HCT116 (cell line): ENCODE data around the gene SHISA8. TPM values are rescaled to one million over a fixed set of nuclear protein-coding genes. Genes with fewer than 3 reads are reported as not detected.

ENCODE experiments used
- ATAC-seq: fragments of 200-7000 bp; cut with Tn5 transposase; 2 replicates; pipeline ENCODE4 v1.9.1; 2020; ENCODE audit warnings: mild to moderate bottlenecking, moderate library complexity
- BruUV-seq: library from RNA; stranded (reverse); fragments of 400-500 nt; replicated peaks from 2 replicates; lab custom pipeline; 2021; lab: Mats Ljungman, UMichigan
- CTCF ChIA-PET: fragments of 300-600 bp; sonication (Branson Sonifier 250); formaldehyde crosslinking; loops from one replicate; lab custom pipeline; 2021; ENCODE audit warnings: antibody characterized with exemption; lab: Charles Lee
- POLR2A ChIA-PET: fragments of 300-600, 350-600 bp; sonication (Branson Sonifier 250); formaldehyde crosslinking; loops from one replicate; lab custom pipeline; 2021; ENCODE audit warnings: antibody characterized with exemption; lab: Charles Lee
- RAD21 ChIA-PET, 2 experiments: fragments of 300-600 bp; sonication (Branson Sonifier 250); formaldehyde crosslinking; loops; one replicate each; lab custom pipeline; 2023; ENCODE audit warnings: low total read pairs in 2 of 2; ENCODE audit not compliant: uncharacterized antibody in 2 of 2, unreplicated experiment in 2 of 2, low non-redundant PET in 1 of 2; lab: Charles Lee
- DNase-seq: peaks from one replicate; pipeline ENCODE4 v3.0.0-alpha.2; 2010; ENCODE audit warnings: low read depth, low spot score
- H2AFZ ChIP-seq: fragments of 200-600 bp; shearing (Covaris generic), sonication (generic); 2 replicates; pipeline ENCODE4 v1.6.1; 2017; ENCODE audit warnings: low read depth, mixed run types, mixed read lengths, antibody characterized with exemption, low read length; ENCODE audit not compliant: poor library complexity, severe bottlenecking
- H3K27ac ChIP-seq: 2 replicates; pipeline ENCODE4 v1.5.1; 2012; ENCODE audit warnings: low read depth, low read length
- H3K27me3 ChIP-seq: fragments of 200-600 bp; sonication (generic); 2 replicates; pipeline ENCODE4 v1.6.1; 2016; ENCODE audit warnings: mixed run types, low read length, mixed read lengths; ENCODE audit not compliant: insufficient read depth
- H3K36me3 ChIP-seq, 2 experiments: fragments of 200-500 bp in 1 of 2; fragments of 200-600 bp in 1 of 2; sonication (Bioruptor generic) in 1 of 2; sonication (generic) in 1 of 2; 2 replicates each; pipeline versions ENCODE4 v1.5.1 to v1.6.1; 2014 to 2016; ENCODE audit warnings: low read length in 2 of 2, inconsistent platforms in 1 of 2, mixed read lengths in 1 of 2, mixed run types in 1 of 2; ENCODE audit not compliant: insufficient read depth in 2 of 2, control insufficient read depth in 1 of 2
- H3K4me1 ChIP-seq, 2 experiments: fragments of 200-600 bp in 1 of 2; sonication (generic) in 1 of 2; 2 replicates each; pipeline versions ENCODE4 v1.5.1 to v1.6.1; 2012 to 2017; ENCODE audit warnings: low read length in 2 of 2, inconsistent platforms in 1 of 2, mild to moderate bottlenecking in 1 of 2, mixed read lengths in 1 of 2, mixed run types in 1 of 2, moderate library complexity in 1 of 2; ENCODE audit not compliant: insufficient read depth in 2 of 2, control insufficient read depth in 1 of 2
- H3K4me2 ChIP-seq: fragments of 200-600 bp; sonication (generic); 2 replicates; pipeline ENCODE4 v1.6.1; 2017; ENCODE audit warnings: mixed run types, low read length, mixed read lengths
- H3K4me3 ChIP-seq, 2 experiments: fragments of 200-600 bp in 1 of 2; sonication (generic) in 1 of 2; replicated peaks in 1 of 2; 2 replicates each; pipeline ENCODE4 v1.5.1; 2011 to 2016; ENCODE audit warnings: low read length in 2 of 2, control low read depth in 1 of 2, low read depth in 1 of 2, mild to moderate bottlenecking in 1 of 2, mixed read lengths in 1 of 2, mixed run types in 1 of 2
- H3K79me2 ChIP-seq: fragments of 200-600 bp; sonication (generic); 2 replicates; pipeline ENCODE4 v1.6.1; 2017; ENCODE audit warnings: mild to moderate bottlenecking, mixed run types, low read length, moderate library complexity, mixed read lengths; ENCODE audit not compliant: insufficient read depth
- H3K9ac ChIP-seq: fragments of 200-600 bp; sonication (generic); 2 replicates; pipeline ENCODE4 v1.6.1; 2016; ENCODE audit warnings: low read length, mixed read lengths
- H3K9me2 ChIP-seq: fragments of 200-600 bp; sonication (generic), shearing (Covaris generic); 2 replicates; pipeline ENCODE4 v1.6.1; 2017; ENCODE audit warnings: mixed run types, mild to moderate bottlenecking, moderate library complexity; ENCODE audit not compliant: insufficient read depth
- H3K9me3 ChIP-seq, 2 experiments: fragments of 200-500 bp in 1 of 2; fragments of 200-600 bp in 1 of 2; sonication (Bioruptor generic) in 1 of 2; sonication (generic) in 1 of 2; 2 replicates each; pipeline ENCODE4 v1.6.1; 2014 to 2017; ENCODE audit warnings: low read length in 2 of 2, mixed read lengths in 2 of 2, inconsistent platforms in 1 of 2, low read depth in 1 of 2, mild to moderate bottlenecking in 1 of 2, mixed run types in 1 of 2, moderate library complexity in 1 of 2; ENCODE audit not compliant: control insufficient read depth in 1 of 2, insufficient read depth in 1 of 2
- H4K20me1 ChIP-seq: fragments of 200-600 bp; sonication (generic), shearing (Covaris generic); 2 replicates; pipeline ENCODE4 v1.6.1; 2017; ENCODE audit warnings: mixed run types, mild to moderate bottlenecking, moderate library complexity; ENCODE audit not compliant: insufficient read depth
- JUND ChIP-seq: IDR thresholded peaks from 2 replicates; pipeline ENCODE4 v1.6.1; 2012
- SRF ChIP-seq: IDR thresholded peaks from 2 replicates; pipeline ENCODE4 v1.6.1; 2012; ENCODE audit warnings: low read depth
- ZFX ChIP-seq: fragments of 450-650 bp; IDR thresholded peaks from 2 replicates; pipeline ENCODE4 v1.6.1; 2017
- ZNF274 ChIP-seq: fragments of 200-500 bp; sonication (Bioruptor generic); IDR thresholded peaks from 2 replicates; pipeline ENCODE4 v1.6.1; 2014; ENCODE audit warnings: mild to moderate bottlenecking, low read depth, low read length, inconsistent platforms
- intact Hi-C: fragments of 100-400 bp; cut with micrococcal nuclease; formaldehyde crosslinking; loops from 2 replicates; pipeline ENCODE4 v1.10.0; 2022
- microRNA counts: library from miRNA; unstranded; fragments of <30 nt; microRNA quantifications from one replicate; lab custom pipeline; 2015
- microRNA-seq: library from miRNA; unstranded; fragments of <30 nt; microRNA quantifications from one replicate; pipeline ENCODE4, GENCODE V29; 2016; ENCODE audit warnings: borderline number of aligned reads
- total RNA-seq: library from RNA; stranded (reverse); gene quantifications from one replicate; pipeline ENCODE4 v1.2.1, GENCODE V29; 2021; ENCODE audit not compliant: unreplicated experiment
- TF ChIP-seq, protein P1 (sequence below): IDR thresholded peaks from 2 replicates; pipeline ENCODE4 v1.6.1; 2011; ENCODE audit warnings: mild to moderate bottlenecking, low read length, moderate library complexity; ENCODE audit not compliant: insufficient replicate concordance; ENCODE audit errors: extremely low read depth

The SHISA8 gene
- total RNA-seq, 1 experiment from 2014 or later, result 13.9 TPM

DNA sequence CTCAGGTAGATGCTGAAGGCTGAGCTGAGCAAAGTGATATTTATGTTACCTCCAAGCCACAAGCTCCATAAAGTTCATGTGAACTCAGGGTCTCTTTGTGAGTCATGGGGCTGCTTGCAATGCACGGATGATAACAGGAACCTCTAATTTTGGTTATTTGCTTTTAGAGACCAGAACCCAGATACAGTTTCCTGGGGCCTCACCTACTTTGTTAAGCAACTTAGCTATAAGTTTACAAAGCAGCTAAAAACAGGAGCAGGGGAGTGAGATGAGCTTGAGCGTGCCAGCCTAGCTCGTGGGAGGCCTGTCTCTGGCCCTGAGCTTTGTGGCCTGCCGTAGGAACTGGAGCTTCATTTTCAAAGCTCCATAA, 52.7 kb downstream of the SHISA8 start:
- peaks cover 21 to 22% of the 10 kb centered on the region in 2 experiments for H3K4me1 ChIP-seq
- BruUV-seq, result no TSS peak

More for the DNA sequence above, 52.7 kb downstream of the SHISA8 start:
- ATAC-seq, result no peak
- ChIA-PET POLR2A (no interaction called here), CTCF (interaction anchor here (1.1 kb wide), 1 partner anchor 165 kb away, joined by 7 read pairs; no protein-coding TSS in a partner anchor), RAD21 (no interaction called here)
- Histone ChIP-seq H3K9ac (no peak overlapping the region), H3K27me3 (no peaks in the 10 kb centered on the region), H3K79me2 (peaks cover 79% of the 10 kb centered on the region), H3K36me3 (0 out of 4 replicates have a peak, but pooled peaks cover 0 to 3% of the 10 kb centered on the region in 2 experiments), H3K4me3 (no peak overlapping the region), H3K4me2 (no peak overlapping the region), H4K20me1 (peaks cover 12% of the 10 kb centered on the region; the same call in 1 of the 2 replicates), H2AFZ (no peak overlapping the region), H3K27ac (0 out of 2 replicates have a peak overlapping the region, but pooled peaks have one; percentile 22), H3K9me2 (no peaks in the 10 kb centered on the region), H3K9me3 (no peaks in the 10 kb centered on the region)
- intact Hi-C loops, result no loop called here
- TF ChIP-seq JUND (no peak), ZFX (no peak), SRF (no peak), ZNF274 (no peak)
- TF ChIP-seq, protein P1, sequence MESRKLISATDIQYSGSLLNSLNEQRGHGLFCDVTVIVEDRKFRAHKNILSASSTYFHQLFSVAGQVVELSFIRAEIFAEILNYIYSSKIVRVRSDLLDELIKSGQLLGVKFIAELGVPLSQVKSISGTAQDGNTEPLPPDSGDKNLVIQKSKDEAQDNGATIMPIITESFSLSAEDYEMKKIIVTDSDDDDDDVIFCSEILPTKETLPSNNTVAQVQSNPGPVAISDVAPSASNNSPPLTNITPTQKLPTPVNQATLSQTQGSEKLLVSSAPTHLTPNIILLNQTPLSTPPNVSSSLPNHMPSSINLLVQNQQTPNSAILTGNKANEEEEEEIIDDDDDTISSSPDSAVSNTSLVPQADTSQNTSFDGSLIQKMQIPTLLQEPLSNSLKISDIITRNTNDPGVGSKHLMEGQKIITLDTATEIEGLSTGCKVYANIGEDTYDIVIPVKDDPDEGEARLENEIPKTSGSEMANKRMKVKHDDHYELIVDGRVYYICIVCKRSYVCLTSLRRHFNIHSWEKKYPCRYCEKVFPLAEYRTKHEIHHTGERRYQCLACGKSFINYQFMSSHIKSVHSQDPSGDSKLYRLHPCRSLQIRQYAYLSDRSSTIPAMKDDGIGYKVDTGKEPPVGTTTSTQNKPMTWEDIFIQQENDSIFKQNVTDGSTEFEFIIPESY, result no peak
- DNase-seq, result no peak

MicroRNAs encoded within 50 kb of the gene (microRNA counts, 767-probe panel; counts per million panel counts)
- not detected for microRNA hsa-miR-33a-5p (lab: Ali Mortazavi, UCI)

Small RNAs within 50 kb of the gene (microRNA-seq; reads per million reads assigned to microRNA genes)
- gene MIR33A, result 107 reads per million, percentile 64 among the genes with 10 or more reads in this experiment

Other genes with a start within 250 kb of the SHISA8 start
- 283 TPM for gene SNU13, start 226.2 kb downstream of the SHISA8 start, total RNA-seq
- 0.64 TPM for gene MEI1, start 215.6 kb downstream of the SHISA8 start, total RNA-seq
- 15.8 TPM for gene CCDC134, start 114.4 kb downstream of the SHISA8 start, total RNA-seq
- gene SREBF2, start 82.0 kb downstream of the SHISA8 start, total RNA-seq, result 129 TPM
- gene TNFRSF13C, start 11.7 kb upstream of the SHISA8 start, total RNA-seq, result 3.7 TPM
- gene CENPM, start 32.1 kb upstream of the SHISA8 start, total RNA-seq, result 44.7 TPM
- 9.3 TPM for gene SEPTIN3, start 54.4 kb upstream of the SHISA8 start, total RNA-seq
- not detected for gene WBP2NL, start 83.7 kb upstream of the SHISA8 start, total RNA-seq
- 21.2 TPM for gene NAGA, start 155.7 kb upstream of the SHISA8 start, total RNA-seq
- 0.22 TPM for gene PHETA2, start 159.2 kb upstream of the SHISA8 start, total RNA-seq
- 51.9 TPM for gene SMDT1, start 164.6 kb upstream of the SHISA8 start, total RNA-seq
- gene NDUFA6, start 175.7 kb upstream of the SHISA8 start, total RNA-seq, result 80.5 TPM
- gene CYP2D6, start 215.7 kb upstream of the SHISA8 start, total RNA-seq, result 1.9 TPM